Prostate gland (tissue), 2 donors: ENCODE measurements around the gene STMN1. TPM values are rescaled to one million over a fixed set of nuclear protein-coding genes. Genes with fewer than 3 reads are reported as not detected.

Experiments used
- DNase-seq: peaks from one replicate; pipeline ENCODE4 v3.0.0-alpha.2; 2019; ENCODE audit warnings: low spot score
- H3K27ac ChIP-seq, 2 donors: fragments of 200-600 bp; sonication (generic); 2 replicates each; pipeline ENCODE4 v1.5.1; 2017 to 2019
- H3K27me3 ChIP-seq: fragments of 200-600 bp; sonication (generic); replicated peaks from 2 replicates; pipeline ENCODE4 v1.5.1; 2019; ENCODE audit not compliant: insufficient read depth
- H3K36me3 ChIP-seq, 2 donors: fragments of 200-600 bp; sonication (generic); 1 replicate in 1 of 2; 2 replicates in 1 of 2; pipeline versions ENCODE4 v1.5.1 to v1.8.1; 2017 to 2019
- H3K4me1 ChIP-seq: fragments of 200-600 bp; sonication (generic); replicated peaks from 2 replicates; pipeline ENCODE4 v1.5.1; 2019
- H3K4me3 ChIP-seq, 2 donors: fragments of 200-600 bp; sonication (generic); 2 replicates each; pipeline ENCODE4 v1.5.1; 2017 to 2019
- H3K9me3 ChIP-seq: fragments of 200-600 bp; sonication (generic); 2 replicates; pipeline ENCODE4 v1.5.1; 2017
- CTCF ChIP-seq, 4 experiments: fragments of 200-600 bp in 2 of 4; fragments of 450-650 bp in 2 of 4; sonication (generic) in 2 of 4; IDR thresholded peaks; 1 replicate in 3 of 4; 2 replicates in 1 of 4; pipeline ENCODE4 v1.5.1; 2016 to 2019; ENCODE audit warnings: antibody characterized with exemption in 4 of 4, mild to moderate bottlenecking in 2 of 4, moderate library complexity in 2 of 4
- POLR2A ChIP-seq: fragments of 450-650 bp; IDR thresholded peaks from one replicate; pipeline ENCODE4 v1.6.1; 2016; ENCODE audit warnings: antibody characterized with exemption, mild to moderate bottlenecking
- POLR2AphosphoS5 ChIP-seq: sonication (generic); formaldehyde crosslinking; IDR thresholded peaks from one replicate; pipeline ENCODE4 v1.6.1; 2017; ENCODE audit warnings: antibody characterized with exemption
- WGBS: methylation state at CpG from one replicate; pipeline ENCODE4 v1.1.5; 2018; 5-methylcytosine and 5-hydroxymethylcytosine counted together
- intact Hi-C: fragments of 100-400 bp; cut with DNase I; formaldehyde crosslinking; loops from one replicate; pipeline ENCODE4 v1.14.2; 2022
- total RNA-seq, 2 donors: library from RNA; depleted of rRNA; stranded (reverse); fragments of >200 nt; gene quantifications; one replicate each; pipeline ENCODE4 v1.1.0, GENCODE V29; 2016

The STMN1 gene
- 100 to 1,000 TPM in 1 of 2 donors, 10 to 100 TPM in 1; 21.8 to 138 TPM for total RNA-seq

DNA sequence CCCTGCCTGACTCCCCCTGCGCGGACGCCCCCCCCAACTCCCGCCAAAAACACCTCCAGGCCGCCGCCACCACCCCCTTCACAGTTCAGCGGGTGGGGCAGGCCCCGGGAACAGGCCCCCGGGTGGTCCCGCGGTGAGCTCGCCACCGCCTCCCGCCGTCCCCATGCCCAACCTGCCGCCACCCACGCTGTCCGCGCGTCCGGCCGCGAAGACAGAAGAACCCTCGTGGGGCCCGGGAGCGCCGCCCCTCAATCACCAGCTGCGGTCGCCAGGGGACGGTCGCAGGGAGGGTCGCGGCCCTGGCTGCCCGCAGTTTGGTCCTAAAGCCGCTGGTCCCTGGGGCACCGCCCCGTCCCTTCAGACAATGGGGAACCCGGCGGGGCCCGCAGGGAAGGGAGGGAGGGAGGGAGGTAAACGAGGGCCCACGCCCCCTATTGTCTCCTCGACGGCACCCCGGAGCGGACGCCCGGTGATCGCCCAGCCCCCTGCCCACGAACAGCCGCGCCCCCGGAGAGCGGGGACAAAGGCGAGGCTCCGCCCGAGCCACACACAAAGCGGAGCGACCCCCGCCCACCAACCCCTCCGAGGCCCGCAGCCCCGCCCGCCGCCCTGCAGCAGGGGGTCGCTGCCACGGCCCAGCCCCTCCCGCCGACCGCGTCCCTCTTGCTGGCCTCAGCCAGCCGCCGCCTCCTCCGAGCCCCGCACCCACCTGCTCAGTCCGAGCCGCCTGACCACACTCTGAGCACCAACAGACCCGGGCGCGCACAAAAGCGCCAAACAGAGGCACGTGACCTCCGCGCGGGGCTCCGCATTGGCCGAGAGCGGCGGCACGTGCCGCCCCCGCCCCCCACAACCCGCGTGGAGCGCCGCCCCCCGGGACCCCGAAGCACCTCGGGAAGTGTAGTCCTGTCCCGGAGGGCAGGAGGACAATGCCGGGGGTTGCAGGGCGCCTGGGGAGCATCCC, at the start of gene STMN1:
TSS of gene STMN1 (minus strand) at position 740 of the 964 bp plus-strand sequence. CDS start 1,743 bp downstream, outside the sequence.
- intact Hi-C loops, result no loop called here

DNA sequence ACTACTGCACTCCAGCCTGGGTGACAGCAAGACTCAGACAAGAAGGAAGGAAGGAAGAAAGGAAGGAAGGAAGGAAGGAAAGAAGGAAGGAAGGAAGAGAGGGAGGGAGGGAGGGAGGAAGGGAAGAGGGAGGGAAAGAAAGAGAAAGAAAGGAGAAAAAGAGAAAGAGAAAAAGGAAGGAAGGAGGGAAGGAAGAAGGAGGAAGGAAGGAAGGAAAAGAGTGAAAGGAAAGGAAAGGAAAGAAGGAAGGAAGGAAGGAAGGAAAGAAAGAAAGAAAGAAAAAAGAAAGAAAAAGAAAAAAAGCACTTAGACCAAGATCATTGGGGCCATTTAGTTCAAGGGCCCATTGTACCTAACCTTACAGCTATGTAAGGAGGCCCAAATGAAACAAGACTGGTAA, 49.3 kb upstream of the STMN1 start:
- intact Hi-C loops, result no loop called here

More for the DNA sequence above, at the start of gene STMN1:
- TF ChIP-seq POLR2A (peak; percentile 89), CTCF (IDR thresholded peaks at IDR 0.05) (peak in 1 of 4 experiments; percentile 12), POLR2AphosphoS5 (peak; percentile 94)
- H3K9me3 ChIP-seq, result no peaks in the 10 kb centered on the region
- H3K36me3 ChIP-seq, result no peaks in the 10 kb centered on the region
- under 1% methylated on average over 60 of the region's 102 CpGs for whole genome bisulfite sequencing
- peak within 1 kb of the TSS; percentile 47 to 65 for H3K4me3 ChIP-seq
- H3K4me1 ChIP-seq, result peaks cover 7% of the 10 kb centered on the region
- H3K27ac ChIP-seq, result peak within 1 kb of the TSS; percentile 48 to 50
- no peaks in the 10 kb centered on the region for H3K27me3 ChIP-seq
- peak; percentile 89 for DNase-seq

DNA sequence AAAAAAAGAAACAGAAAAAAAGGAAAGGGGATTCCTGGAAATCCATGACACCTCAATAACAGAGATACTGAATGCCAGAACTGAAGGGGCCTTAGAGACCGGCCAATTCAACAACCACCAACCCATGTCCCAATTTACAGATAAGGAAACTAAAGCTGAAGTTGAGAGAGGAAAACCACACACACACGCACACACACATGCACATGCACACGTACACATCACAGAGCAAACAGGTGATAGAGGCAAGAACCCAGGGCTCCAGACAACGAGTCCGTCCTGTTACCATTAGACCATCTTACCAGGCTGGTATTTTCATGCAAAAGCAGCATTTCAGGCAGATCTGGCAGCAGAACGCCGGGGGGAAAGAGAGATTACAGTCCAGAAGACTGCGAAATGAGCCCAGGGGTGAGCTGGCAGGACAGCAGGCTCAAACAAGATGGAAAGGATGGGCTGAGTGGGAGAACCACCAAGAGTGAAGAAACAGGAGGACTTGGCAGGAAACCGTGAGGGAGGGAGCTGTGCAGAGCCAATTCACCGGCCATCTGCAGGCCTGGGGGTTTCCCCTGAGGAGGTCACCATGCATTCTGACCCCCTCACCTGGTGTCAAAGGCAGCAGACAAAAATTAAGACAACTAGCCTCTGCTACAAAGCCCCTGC, 48.2 kb upstream of the STMN1 start:
- intact Hi-C loops, result no loop called here
- DNase-seq, result no peak
- Histone ChIP-seq H3K27ac (no peak overlapping the region), H3K4me3 (no peak overlapping the region), H3K27me3 (no peaks in the 10 kb centered on the region), H3K9me3 (no peaks in the 10 kb centered on the region), H3K4me1 (no peaks in the 10 kb centered on the region), H3K36me3 (peaks cover 0 to 4% of the 10 kb centered on the region in 2 donors)
- TF ChIP-seq CTCF (IDR thresholded peaks at IDR 0.05), result no peak
- no peak for TF ChIP-seq POLR2AphosphoS5
- TF ChIP-seq POLR2A, result no peak
- WGBS, result 81% methylated on average over 10 of the region's 10 CpGs

More for the DNA sequence above, 49.3 kb upstream of the STMN1 start:
- TF ChIP-seq POLR2AphosphoS5 (no peak), CTCF (IDR thresholded peaks at IDR 0.05) (no peak), POLR2A (no peak)
- Histone ChIP-seq H3K27me3 (no peaks in the 10 kb centered on the region), H3K27ac (no peak overlapping the region), H3K4me3 (no peak overlapping the region), H3K4me1 (no peaks in the 10 kb centered on the region), H3K36me3 (peaks cover 0 to 4% of the 10 kb centered on the region in 2 donors), H3K9me3 (no peaks in the 10 kb centered on the region)
- DNase-seq, result no peak

GRCh38 chr1:25952841-25953401, 46.7 kb upstream of the STMN1 start:
- Histone ChIP-seq H3K36me3 (no peaks in the 10 kb centered on the region), H3K27me3 (no peaks in the 10 kb centered on the region), H3K4me3 (no peak overlapping the region), H3K9me3 (no peaks in the 10 kb centered on the region), H3K27ac (no peak overlapping the region), H3K4me1 (no peaks in the 10 kb centered on the region)
- intact Hi-C loops, result no loop called here
- no peak for DNase-seq
- TF ChIP-seq POLR2A, result no peak
- no peak for TF ChIP-seq POLR2AphosphoS5
- TF ChIP-seq CTCF (IDR thresholded peaks at IDR 0.05), result no peak
- 28% methylated on average over 4 of the region's 4 CpGs for WGBS
